Mucosa of descending colon (tissue), 3 donors: ENCODE results near the gene DSTYK. TPM values are rescaled to one million over a fixed set of nuclear protein-coding genes. Genes with fewer than 3 reads are reported as not detected.

Source experiments
- ATAC-seq: fragments of 200-7000 bp; cut with Tn5 transposase; one replicate; pipeline ENCODE4 v1.9.1; 2020; ENCODE audit warnings: mild to moderate bottlenecking, moderate library complexity
- DNase-seq, 3 donors: peaks; one replicate each; pipeline ENCODE4 v3.0.0-alpha.2; 2020
- H3K36me3 ChIP-seq: fragments of 200-600 bp; one replicate; pipeline ENCODE4 v1.8.0; 2021; ENCODE audit warnings: low read depth, mild to moderate bottlenecking
- H3K4me1 ChIP-seq: fragments of 200-600 bp; one replicate; pipeline ENCODE4 v1.8.0; 2021; ENCODE audit warnings: low read depth, mild to moderate bottlenecking
- H3K4me3 ChIP-seq: fragments of 200-600 bp; one replicate; pipeline ENCODE4 v1.8.0; 2021; ENCODE audit warnings: mild to moderate bottlenecking
- H3K9me3 ChIP-seq: fragments of 200-600 bp; one replicate; pipeline ENCODE4 v1.8.0; 2021; ENCODE audit warnings: mild to moderate bottlenecking
- CTCF ChIP-seq: fragments of 200-600 bp; IDR thresholded peaks from one replicate; pipeline ENCODE4 v1.8.0; 2022; ENCODE audit warnings: antibody characterized with exemption, mild to moderate bottlenecking
- intact Hi-C, 2 donors: fragments of 100-400 bp; cut with DNase I in 1 of 2; cut with micrococcal nuclease in 1 of 2; formaldehyde crosslinking; loops; one replicate each; pipeline versions ENCODE4 v1.11.0 to v1.11.1; 2022; cut with DNase I, micrococcal nuclease
- total RNA-seq, 3 donors: library from RNA; stranded (reverse); fragmentation: NEBNext Ultra II Directional in 2 of 3; extraction: Animal tissue kit (Norgen Biotek cat#: 25700) in 2 of 3; gene quantifications; one replicate each; pipeline versions ENCODE4 v1.2.1 to v1.2.4, GENCODE V29; 2021 to 2023
- donor health status: DM: no; HTN: no; CAD: no; lungs with moderate emphysema.
- donor health status: DM: no; HTN: no; CAD: no.
- donor health status: DM: no; HTN: yes; CAD: no.

DSTYK gene
- total RNA-seq, 3 donors from 2014 or later, result 5.3 to 13.9 (median 5.8) TPM

- intact Hi-C loops, result loop anchor here in 1 of 2 donors (10.0 kb wide), 1 partner anchor 113 kb away; no protein-coding TSS in a partner anchor
- Histone ChIP-seq H3K36me3 (no peaks in the 10 kb centered on the region), H3K4me1 (no peaks in the 10 kb centered on the region), H3K4me3 (no peak overlapping the region), H3K9me3 (no peaks in the 10 kb centered on the region)
- DNase-seq, result peak in 2 of 3 donors; percentile 52 to 93
- peak; percentile 88 for ATAC-seq
- peak; percentile 52 for TF ChIP-seq CTCF
Measured at GRCh38 chr1:205141236-205142101, 70.0 kb downstream of the DSTYK start.

- ATAC-seq, result no peak
Measured at GRCh38 chr1:205140113-205140512, 71.4 kb downstream of the DSTYK start.

GRCh38 chr1:205137901-205138300 lies 73.6 kb downstream of the DSTYK start:
- H3K4me3 ChIP-seq, result no peak overlapping the region
- H3K9me3 ChIP-seq, result no peaks in the 10 kb centered on the region
- TF ChIP-seq CTCF, result no peak
- intact Hi-C loops, result no loop called here
- H3K36me3 ChIP-seq, result no peaks in the 10 kb centered on the region
- ATAC-seq (no peak), DNase-seq (no peak)
- H3K4me1 ChIP-seq, result no peaks in the 10 kb centered on the region

More at GRCh38 chr1:205140113-205140512, 71.4 kb downstream of the DSTYK start:
- H3K4me3 ChIP-seq, result no peak overlapping the region
- H3K36me3 ChIP-seq, result no peaks in the 10 kb centered on the region
- intact Hi-C loops, result loop anchor here in 1 of 2 donors (10.0 kb wide), 1 partner anchor 115 kb away; no protein-coding TSS in a partner anchor
- no peaks in the 10 kb centered on the region for H3K4me1 ChIP-seq
- DNase-seq, result no peak
- no peak for TF ChIP-seq CTCF
- H3K9me3 ChIP-seq, result no peaks in the 10 kb centered on the region

GRCh38 chr1:205133287-205133686 lies 78.2 kb downstream of the DSTYK start:
- Histone ChIP-seq H3K9me3 (no peaks in the 10 kb centered on the region), H3K36me3 (no peaks in the 10 kb centered on the region), H3K4me1 (no peaks in the 10 kb centered on the region), H3K4me3 (no peak overlapping the region)
- intact Hi-C loops, result no loop called here
- ATAC-seq (no peak), DNase-seq (no peak)
- no peak for TF ChIP-seq CTCF

GRCh38 chr1:205129447-205130029 lies 82.0 kb downstream of the DSTYK start:
- Histone ChIP-seq H3K36me3 (no peaks in the 10 kb centered on the region), H3K4me3 (no peak overlapping the region), H3K4me1 (no peaks in the 10 kb centered on the region), H3K9me3 (no peaks in the 10 kb centered on the region)
- intact Hi-C loops, result no loop called here
- ATAC-seq (no peak), DNase-seq (no peak)
- TF ChIP-seq CTCF, result no peak
